GM18873 (cell line): ENCODE measurements around the gene PRTFDC1.
"Not testable (repeated sequence)": the region's sequence is repeated elsewhere in the genome, so short reads cannot be mapped to it uniquely, and the experiment has no call there.

Source experiments
- ATAC-seq: cut with Tn5 transposase; IDR thresholded peaks from one replicate; pipeline ENCODE4 v1.9.1; 2021; ENCODE audit warnings: mild to moderate bottlenecking, moderate library complexity, moderate number of reproducible peaks; ENCODE audit not compliant: unreplicated experiment, low FRiP score

The PRTFDC1 gene

DNA sequence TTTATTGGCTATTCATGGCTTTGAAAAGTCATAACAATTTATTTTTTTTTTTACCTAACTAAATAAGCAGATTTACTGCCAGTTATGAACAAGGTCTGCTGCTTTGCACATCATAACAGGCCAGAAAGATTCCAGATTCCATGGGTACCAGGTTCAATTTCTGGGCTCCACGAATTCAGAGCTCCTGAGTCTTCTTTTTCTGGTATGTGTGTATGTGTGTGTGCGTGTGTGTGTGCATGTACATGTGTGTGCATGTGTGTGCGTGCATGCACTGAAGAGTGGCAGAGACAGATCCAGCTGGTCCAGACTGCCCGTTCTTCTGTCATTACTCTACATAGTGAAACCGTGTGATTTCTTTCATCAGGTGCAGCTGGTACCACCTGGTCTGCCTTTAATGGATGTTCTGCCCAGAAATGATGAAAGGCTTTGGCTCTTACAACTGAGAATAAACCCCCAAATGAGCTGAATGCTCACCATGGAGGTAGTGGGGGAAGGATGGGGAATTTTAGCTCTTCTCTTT is 14.6 kb upstream of the PRTFDC1 start:
- ATAC-seq, result no peak

DNA sequence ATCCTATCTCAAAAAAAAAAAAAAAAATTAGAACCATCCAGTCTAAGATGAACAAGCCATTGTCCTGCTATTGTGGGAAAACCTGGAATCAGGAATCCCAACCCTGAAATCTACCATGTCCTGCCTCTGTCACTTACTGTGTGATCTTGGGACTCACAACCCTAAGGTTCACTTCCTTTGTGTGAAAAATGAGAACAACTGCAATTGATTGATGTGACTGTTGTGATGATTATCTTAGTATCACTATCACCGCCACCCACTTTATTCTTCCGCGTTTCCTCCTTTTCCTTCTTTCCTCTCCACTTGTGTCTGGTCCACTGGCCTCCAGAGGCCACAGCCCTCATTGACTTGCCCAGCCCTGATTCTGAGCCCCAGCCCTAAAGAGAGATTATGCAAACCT is 12.6 kb upstream of the PRTFDC1 start:
- no peak for ATAC-seq

DNA sequence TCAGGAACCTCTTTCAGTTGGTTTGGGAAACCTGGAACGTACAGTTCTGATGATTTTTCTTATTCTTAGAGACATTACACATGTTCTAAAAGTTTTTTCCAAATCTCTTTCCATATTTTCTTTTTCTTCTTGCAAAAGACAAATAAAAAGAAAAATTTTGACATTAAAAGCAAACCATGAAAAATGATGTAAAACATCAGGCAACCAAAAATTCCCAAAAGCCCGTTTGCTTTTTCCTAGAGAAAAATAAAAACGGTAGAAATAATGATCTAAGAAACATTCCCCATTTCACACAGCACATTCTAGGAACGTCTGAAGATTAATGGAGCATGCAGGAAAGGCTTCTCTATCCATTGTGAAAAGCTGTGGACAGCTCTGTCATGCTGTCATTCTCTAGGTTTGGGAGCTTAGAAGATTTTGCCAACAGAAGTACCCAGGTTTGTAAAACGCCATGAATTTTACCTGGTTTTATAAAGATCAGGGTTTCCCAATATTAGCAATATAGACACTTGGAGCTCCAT is 11.2 kb upstream of the PRTFDC1 start:
- ATAC-seq, result no peak

DNA sequence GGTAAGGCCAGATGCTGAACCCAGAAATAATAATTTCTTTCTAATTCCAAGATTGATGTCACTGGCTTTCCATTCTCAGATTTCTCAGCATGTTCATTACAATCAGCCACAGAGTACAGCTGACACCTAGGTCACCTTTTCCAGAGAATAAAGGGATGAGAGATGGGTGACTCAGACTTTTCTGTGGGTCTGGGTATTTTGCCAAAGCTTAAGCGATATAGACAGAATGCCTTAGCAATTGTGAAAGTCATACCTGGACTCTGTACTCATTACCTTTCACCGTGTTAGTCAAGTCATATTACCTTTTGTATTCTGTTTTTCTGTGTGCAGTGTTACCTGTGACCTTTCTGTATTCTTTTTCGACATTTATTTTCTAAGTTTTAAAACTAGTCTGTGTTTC is 10.6 kb upstream of the PRTFDC1 start:
- ATAC-seq, result no peak

DNA sequence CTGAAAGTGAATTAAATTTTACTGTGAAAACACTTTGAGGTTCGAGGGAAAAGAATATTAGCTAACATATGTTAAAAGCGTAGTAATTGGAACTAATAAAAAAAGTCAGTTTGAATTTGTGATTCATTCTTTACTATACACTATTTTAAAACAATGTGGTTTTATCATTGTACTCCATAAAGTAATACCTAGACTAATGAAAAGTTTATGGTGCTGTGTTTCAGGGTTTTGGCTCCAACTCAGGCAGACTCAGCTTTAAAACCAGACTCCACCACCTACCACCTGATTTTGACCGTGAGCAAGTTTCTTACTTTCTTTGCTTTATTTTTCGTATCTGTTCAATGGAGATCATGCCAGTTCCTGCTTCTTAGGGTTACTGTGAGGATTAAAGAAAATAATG is 9.2 kb upstream of the PRTFDC1 start:
- ATAC-seq, result no peak

DNA sequence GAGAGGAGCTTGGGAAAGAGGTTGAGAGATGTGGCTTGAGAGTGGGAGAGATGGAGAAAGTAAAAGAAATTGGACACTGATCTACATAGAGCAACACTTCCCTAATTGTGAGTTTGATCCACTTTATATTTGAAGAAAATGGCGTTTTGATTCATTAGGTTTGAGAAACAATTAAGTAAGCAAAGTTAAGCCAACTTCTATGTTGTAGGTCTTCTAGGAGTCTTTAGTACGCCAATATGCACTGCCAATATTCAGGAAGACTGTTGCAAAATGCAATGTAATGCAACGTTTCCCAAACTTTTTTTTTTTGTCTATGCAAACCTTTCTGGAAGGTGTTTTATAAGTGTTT is 7.0 kb upstream of the PRTFDC1 start:
- no peak for ATAC-seq

DNA sequence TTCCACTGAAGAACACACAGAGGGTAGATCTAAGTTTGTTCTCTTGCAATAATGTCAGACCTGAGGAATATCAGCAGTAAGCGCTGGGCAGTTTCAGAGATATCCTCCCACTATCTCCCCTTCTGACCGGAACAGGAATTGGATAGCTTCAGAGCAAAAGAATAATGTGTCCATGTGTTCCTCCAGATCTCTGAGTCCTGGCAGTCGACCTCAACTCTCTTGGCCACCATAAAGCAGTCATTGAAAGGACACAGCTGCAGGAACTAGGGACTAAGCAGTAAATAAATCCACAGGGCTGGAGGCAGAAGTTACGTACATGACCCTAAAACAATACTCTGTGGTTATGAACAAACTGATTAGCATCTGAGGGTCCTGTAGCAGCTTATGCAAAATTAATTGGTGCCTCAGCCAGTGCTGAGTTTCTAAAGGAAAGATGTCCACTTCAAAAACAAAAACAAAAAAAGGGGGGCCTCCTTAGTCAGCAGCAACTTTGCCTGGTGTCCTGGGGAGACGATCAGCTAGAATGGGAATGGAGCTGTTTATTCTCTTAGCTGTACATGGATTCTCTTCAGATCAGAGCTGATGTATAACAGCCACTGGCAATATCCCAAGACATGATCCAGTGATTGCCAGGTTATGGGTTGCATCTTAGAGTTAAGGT is 6.4 kb upstream of the PRTFDC1 start:
- ATAC-seq, result no peak

DNA sequence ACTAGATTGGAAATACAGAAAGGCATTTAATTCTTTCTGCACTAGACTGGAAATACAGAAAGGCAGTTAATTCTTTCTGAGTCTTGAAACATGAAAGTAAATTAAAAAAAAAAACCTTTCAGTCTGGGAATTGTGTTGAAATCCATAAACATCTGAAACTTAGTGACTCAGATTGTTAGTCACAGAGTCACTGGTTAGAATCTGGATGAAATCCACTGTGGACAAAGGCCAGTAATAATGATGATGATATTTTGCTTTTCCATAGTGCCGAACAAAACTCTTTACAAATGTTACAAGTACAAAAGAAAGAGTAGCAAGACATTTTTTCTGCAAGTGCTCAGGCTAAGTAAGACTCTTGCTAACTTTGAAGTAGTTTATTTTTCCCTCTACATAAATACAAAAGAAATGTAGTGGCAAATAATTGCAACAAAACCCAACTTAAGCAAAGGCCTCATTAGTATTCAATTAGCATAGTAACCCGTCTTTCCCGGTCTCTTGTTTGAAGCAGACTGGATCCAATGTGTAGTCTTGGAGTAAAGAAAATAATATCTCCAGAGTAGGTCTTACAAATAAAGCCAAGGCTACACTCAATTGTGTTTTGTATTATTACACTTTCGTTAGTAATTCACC is 5.8 kb upstream of the PRTFDC1 start:
- ATAC-seq, result no peak

DNA sequence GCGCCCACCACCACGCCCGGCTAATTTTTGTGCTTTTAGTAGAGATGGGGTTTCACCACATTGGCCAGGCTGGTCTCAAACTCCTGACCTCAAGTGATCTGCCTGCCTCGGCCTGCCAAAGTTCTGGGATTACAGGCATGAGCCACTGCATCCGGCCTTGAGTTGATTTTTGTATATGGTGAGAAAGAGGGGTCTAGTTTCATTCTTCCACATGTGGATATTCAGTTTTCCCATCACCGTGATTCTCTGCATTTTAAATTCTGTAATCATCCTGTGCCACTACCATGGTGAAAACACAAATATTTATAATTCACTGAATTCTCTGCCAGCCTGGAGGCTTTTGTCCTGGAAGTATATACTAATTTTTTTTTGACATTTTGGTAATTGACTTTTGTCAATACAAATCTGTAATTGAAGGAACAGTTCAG is 5.2 kb upstream of the PRTFDC1 start:
- ATAC-seq, result not testable (repeated sequence)

DNA sequence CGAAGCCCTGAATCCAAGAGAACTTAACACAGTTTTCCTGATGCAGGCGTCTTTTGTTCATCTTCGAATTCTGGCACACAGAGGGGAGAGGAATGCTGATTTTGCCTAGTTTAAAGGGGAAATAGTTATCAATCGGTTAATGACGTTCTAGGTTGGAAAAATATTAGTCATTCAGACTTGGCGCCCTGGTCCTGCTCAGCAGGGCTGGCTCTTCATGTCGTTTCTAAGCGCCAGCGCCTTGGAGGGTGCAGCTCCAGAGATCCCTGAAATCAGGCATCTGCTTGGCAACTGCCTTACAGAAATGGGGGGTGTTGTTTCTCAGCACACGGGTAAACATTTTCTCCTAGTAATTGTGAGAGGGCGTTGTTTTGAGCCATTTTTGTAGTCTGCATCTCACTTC is 1.3 kb upstream of the PRTFDC1 start:
- ATAC-seq, result no peak

DNA sequence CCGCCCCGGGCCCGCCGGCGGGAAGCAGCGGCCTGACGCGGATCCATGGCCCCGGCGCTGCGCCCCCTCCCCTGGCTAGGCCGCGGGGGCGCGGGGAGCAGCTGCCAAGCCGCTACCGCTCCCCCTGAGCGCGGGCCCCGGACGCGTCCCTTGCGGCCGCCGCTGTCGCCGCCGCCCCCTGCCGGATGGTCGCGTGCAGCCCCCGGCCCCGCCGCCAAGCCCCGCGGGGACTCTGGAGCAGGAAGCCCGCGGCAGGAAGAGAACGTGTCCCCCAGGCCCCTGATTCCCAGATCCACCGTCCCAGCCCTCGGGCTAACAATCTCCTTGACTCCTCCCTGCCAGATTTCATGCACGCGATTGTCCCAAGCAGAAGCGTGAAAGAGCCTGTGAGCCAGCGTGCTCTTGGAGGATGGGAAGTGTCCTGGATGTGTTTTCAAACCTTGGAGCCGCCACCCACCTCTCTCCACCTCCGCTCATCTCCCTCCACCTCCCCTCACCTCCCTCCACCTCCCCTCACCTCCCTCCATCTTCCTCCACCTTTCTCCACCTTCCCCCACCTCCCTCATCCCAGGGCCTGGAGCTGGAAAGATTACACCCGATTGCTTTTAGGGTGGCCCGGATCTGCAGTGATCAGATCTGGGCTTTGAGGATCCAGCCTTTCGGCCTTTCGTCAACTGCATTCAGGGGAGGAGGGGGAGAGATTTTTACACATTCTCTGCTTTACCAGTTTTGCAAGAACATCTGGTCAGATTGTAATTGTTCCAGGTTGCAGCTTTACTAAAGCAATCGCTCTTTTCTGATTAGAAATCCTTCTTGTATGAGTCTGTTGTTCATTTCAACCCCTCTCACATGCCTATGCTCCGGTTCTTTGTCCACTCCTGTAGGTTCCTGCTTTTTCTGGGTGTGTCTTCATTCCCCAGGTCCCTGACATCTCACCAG is 570 bp upstream of the PRTFDC1 start:
- ATAC-seq, result no peak

DNA sequence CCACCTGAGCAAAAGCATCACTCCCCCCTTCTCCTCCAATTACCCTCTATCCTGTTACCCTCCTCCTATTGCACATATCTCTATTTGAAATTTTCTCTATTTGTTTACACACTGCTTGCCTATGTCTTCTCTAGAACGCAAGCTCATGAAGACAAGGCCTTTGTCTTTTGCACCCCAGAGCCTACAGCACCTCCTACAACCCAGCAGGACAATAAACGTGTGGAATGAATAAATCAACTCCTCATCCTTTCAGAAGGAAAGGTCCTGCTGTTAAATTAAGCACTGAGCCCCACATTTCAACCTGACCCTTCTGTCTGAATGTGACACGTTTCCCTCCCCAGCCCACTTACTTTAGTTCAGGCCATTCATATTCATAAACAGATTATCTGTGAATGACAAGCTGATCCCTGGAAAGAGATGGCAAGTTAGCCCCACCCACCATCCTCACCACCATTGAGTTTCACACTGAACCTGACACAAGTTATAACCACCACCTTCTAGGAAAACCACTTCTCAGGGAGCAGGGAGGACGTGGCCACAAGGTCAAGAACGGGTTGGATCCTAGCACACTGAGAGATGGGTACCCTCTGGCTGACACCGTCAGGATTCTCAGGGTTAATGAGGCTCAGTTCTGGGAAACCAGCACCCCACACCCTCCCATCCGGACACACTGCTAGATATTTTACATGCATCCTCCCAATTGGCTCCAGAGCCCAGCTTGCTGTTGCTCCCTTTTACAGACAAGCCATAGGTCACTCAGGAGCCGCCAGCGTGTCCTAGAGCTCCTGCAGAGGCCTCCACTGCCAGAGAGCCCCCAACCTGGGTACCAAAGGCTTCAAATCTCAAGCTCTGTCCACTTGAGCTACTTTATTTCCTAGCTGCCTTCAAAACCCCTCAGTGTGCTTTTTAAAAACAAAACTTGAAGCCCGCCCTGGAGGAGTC is 934 bp downstream of the PRTFDC1 start:
- no peak for ATAC-seq

DNA sequence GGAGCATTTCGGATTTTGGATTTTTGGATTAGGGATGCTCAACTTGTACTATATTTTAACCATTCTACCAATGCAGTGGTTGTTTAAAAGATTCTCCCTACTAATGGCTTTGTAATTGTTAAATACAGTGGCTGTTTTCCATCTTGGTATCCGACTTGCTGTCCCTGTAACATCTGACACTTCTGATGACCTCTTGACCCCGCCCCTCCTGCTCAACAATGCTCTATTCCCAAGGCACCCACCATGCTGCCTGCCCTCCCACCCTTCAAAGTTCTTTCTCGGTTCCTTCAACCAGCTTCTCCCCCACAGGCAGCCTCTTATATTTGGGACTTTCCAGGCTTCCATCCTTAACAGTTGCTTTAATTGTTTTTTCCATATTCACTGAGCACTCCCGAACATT is 2.0 kb downstream of the PRTFDC1 start:
- no peak for ATAC-seq

DNA sequence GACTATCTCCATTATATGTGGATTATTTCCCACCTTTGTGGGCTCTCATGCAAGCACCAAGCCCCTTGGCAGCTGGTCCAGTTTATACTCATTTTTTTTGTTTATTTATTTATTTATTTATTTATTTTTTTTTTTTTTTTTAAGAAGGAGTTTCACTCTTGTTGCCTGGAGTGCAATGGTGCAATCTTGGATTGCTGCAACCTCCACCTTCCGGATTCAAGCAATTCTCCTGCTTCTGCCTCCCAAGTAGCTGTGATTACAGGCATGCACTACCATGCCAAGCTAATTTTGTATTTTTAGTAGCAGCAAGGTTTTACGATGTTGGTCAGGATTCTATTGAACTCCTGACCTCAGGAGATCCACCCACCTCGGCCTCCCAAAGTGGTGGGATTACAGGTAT is 2.8 kb downstream of the PRTFDC1 start:
- ATAC-seq, result no peak

DNA sequence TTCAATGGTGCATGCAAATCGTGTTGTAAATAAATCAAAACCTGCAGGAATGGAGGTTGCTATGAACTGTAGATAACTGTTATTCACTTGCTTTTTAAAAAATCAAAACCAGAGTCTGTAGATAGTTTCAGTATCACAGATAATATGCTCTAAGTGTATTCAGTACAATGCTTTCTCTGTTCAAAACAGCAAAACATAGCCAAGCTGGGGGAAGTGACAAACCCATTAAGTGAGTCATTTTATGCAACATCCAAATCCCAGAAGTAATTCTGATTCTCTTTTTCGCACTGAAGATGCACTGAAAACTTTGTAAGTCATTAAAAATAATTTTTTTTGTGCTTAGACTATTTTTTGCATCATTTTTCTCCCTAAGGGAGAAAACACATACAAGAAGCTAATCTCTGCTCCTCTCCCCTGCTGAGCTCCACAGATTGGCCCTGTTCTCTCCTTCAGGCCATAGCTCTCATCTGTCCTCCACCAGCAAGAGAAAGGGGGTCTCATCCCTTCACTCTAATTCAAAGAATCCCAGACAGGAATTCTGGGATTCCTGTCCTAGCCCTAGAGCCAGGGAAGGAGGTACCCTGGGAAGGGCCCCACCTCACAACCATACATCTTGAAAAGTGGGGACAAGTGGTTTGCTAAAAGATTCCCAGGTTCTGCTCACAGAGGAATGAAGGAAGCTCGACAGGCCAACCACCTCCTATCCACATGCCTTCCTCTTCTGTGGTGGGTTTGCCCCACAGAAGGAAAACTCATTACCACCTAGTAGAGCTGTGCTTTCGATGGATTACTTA is 4.9 kb downstream of the PRTFDC1 start:
- ATAC-seq, result peak; percentile 51

DNA sequence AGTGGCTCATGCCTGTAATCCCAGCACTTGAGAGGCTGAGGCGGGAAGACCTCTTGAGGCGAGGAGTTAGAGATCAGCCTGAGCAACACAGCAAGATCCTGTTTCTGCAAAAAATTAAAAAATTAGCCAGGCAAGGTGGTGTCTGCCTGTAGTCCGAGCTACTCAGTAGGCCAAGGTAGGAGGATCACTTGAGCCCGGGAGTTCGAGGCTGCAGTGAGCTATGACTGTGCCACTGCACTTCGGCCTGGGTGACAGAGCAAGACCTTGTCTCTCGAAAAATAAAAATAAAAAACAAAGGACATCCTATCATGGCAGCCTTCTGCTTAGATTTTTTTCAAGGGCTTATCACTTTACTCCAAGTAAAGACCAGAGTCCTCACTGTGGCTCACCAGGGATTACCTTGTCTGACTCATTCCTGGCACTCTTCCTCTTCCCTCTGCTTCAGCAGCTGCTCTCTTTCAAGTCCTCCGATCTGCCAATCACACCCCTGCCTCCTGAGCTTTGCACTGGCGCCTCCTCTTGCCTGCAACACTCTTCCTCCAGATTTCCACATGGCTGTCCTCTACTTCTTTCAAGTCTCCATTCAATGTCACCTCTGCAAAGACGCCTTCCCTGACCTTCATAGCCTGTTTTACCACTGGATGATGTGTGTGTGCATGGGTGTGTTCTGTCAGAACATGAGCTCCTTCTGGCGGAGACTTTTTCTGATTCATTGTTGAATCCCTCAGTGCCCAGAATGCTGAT is 7.7 kb downstream of the PRTFDC1 start:
- ATAC-seq, result no peak

DNA sequence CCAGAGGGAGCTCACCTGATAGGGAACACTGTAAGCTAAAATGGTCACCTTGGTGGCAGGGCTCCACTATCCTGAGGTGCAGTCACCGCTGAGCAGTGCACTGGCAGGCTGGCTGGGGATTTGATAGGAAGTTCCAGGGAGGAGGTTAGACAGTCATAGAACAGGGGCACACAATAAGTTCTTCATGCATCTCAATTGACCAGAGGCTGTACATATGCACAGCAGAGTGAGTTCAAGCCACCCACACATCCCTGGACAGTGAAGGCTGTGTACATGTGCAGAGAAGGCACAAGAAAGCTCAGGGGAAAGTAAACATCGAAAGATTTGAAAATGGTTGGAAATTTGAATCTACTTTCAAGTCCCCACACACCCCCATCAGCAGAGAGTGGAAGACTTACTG is 13.9 kb downstream of the PRTFDC1 start:
- no peak for ATAC-seq

DNA sequence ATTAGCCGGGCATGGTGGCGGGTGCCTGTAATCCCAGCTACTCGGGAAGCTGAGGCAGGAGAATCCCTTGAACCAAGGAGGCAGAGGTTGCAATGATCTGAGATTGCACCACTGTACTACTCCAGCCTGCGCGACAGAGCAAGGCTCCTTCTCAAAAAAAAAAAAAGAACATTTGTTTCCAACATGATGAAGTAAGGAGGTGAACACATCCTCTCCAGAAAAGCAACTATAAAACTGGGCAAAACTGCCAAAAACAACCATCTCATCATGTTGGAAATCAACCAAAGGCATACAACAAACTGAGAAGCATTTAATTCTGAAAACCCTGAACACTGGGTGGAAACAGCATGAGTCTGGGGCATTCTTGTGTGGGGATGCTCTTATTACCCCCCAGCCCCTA is 14.3 kb downstream of the PRTFDC1 start:
- no peak for ATAC-seq
